Measurements from ENCODE around the gene DAB1.

The DAB1 gene

DNA sequence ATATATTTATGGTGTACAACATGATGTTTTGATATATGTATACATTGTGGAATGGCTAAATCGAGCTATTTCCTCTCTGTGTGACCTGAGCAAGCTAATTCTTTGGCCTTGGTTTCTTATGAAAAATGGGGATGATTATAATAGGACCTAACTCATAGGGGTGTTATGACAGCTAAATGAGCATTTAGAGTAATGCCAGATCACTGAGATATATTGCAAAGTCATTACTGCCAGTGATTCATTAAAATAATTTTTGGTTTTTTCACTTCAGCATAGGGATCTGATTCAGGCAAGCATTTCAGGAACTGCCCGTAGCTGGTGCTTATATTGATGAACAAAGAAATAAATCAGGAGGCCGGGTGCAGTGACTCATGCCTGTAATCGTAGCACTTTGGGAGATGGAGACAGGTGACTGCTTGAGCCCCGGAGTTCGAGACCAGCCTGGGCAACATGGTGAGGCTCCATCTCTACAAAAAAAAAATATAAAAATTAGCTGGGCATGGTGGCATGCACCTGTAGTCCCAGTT is 30.7 kb downstream of the DAB1 start:
- Histone ChIP-seq H3K9me3 (ENCODE audit: control insufficient read depth in 5 of 5, low read length in 5 of 5) (no peaks in the 10 kb centered on the region), H3K27ac (ENCODE audit: low read depth, low read length) (no peak overlapping the region), H3K4me3 (ENCODE audit: low read depth in 1 of 5, low read length in 5 of 5) (no peak overlapping the region), H3K36me3 (ENCODE audit: control insufficient read depth in 5 of 5, insufficient read depth in 5 of 5, low read length in 5 of 5) (no peaks in the 10 kb centered on the region), H3K27me3 (ENCODE audit: control insufficient read depth in 5 of 5, insufficient read depth in 4 of 5, low read length in 5 of 5) (no peaks in the 10 kb centered on the region), H3K4me1 (ENCODE audit: control insufficient read depth in 5 of 5, insufficient read depth in 5 of 5, low read length in 5 of 5) (no peaks in the 10 kb centered on the region), H3K9ac (ENCODE audit: low read length in 5 of 5) (no peak overlapping the region)

DNA sequence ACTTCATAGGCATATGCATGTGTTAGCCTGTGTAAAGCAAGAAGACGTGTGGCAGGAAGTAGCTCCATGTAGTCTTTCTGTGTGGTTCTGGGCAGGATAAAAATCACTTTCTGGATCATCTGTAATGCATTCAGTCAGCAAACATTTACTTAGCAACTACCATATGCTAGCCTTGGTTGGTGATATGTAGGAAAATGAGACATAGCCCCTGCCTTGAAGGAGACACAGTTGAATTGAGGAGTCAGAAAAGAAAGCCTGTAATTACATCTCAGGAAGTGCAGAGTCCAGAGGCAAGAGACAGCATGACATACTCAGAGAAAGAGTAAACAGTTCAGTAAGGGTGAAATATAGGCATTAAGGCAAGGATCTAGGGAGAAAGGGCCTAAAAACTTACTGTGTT is 38.5 kb downstream of the DAB1 start:
- H3K9ac ChIP-seq (ENCODE audit: low read length in 5 of 5) = no peak overlapping the region

DNA sequence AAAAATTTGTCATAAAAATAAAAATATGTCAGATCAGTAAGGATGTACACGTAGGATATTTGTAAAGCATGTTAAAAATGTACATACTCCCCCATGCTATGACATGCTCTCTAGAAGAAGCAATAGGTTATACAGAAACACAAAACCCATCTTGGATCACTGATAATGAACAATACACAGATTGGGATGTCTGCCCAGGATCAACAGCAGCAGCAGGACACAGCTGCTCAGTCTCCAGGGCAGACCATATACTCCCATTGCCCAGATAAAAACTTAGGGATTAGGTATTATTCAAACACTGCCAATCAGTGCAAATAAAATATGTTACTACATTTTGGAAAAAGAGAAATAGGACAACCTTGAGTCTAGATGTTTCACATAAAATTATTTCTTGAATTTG is 39.0 kb downstream of the DAB1 start:
- H3K36me3 ChIP-seq (ENCODE audit: control insufficient read depth in 5 of 5, insufficient read depth in 5 of 5, low read length in 5 of 5) = no peaks in the 10 kb centered on the region
- H3K4me3 ChIP-seq (ENCODE audit: low read depth in 1 of 5, low read length in 5 of 5) = no peak overlapping the region
- H3K9me3 ChIP-seq (ENCODE audit: control insufficient read depth in 5 of 5, low read length in 5 of 5) = no peaks in the 10 kb centered on the region
- no peaks in the 10 kb centered on the region for H3K4me1 ChIP-seq (ENCODE audit: control insufficient read depth in 5 of 5, insufficient read depth in 5 of 5, low read length in 5 of 5)
- no peaks in the 10 kb centered on the region for H3K27me3 ChIP-seq (ENCODE audit: control insufficient read depth in 5 of 5, insufficient read depth in 4 of 5, low read length in 5 of 5)
- H3K9ac ChIP-seq (ENCODE audit: low read length in 5 of 5) = no peak overlapping the region
- H3K27ac ChIP-seq (ENCODE audit: low read depth, low read length) = no peak overlapping the region

More for the DNA sequence above, 38.5 kb downstream of the DAB1 start:
- Histone ChIP-seq H3K27ac (ENCODE audit: low read depth, low read length) (no peak overlapping the region), H3K36me3 (ENCODE audit: control insufficient read depth in 5 of 5, insufficient read depth in 5 of 5, low read length in 5 of 5) (no peaks in the 10 kb centered on the region), H3K9me3 (ENCODE audit: control insufficient read depth in 5 of 5, low read length in 5 of 5) (no peaks in the 10 kb centered on the region), H3K4me3 (ENCODE audit: low read depth in 1 of 5, low read length in 5 of 5) (no peak overlapping the region), H3K4me1 (ENCODE audit: control insufficient read depth in 5 of 5, insufficient read depth in 5 of 5, low read length in 5 of 5) (no peaks in the 10 kb centered on the region), H3K27me3 (ENCODE audit: control insufficient read depth in 5 of 5, insufficient read depth in 4 of 5, low read length in 5 of 5) (no peaks in the 10 kb centered on the region)

- H3K4me1 ChIP-seq (ENCODE audit: control insufficient read depth in 5 of 5, insufficient read depth in 5 of 5, low read length in 5 of 5) = no peaks in the 10 kb centered on the region
- H3K27ac ChIP-seq (ENCODE audit: low read depth, low read length) = no peak overlapping the region
- no peaks in the 10 kb centered on the region for H3K27me3 ChIP-seq (ENCODE audit: control insufficient read depth in 5 of 5, insufficient read depth in 4 of 5, low read length in 5 of 5)
- H3K9me3 ChIP-seq (ENCODE audit: control insufficient read depth in 5 of 5, low read length in 5 of 5) = no peaks in the 10 kb centered on the region
- no peaks in the 10 kb centered on the region for H3K36me3 ChIP-seq (ENCODE audit: control insufficient read depth in 5 of 5, insufficient read depth in 5 of 5, low read length in 5 of 5)
- H3K4me3 ChIP-seq (ENCODE audit: low read depth in 1 of 5, low read length in 5 of 5) = no peak overlapping the region
- no peak overlapping the region for H3K9ac ChIP-seq (ENCODE audit: low read length in 5 of 5)
Observed at GRCh38 chr1:57384284-57384683, 39.6 kb downstream of the DAB1 start.

- Histone ChIP-seq H3K9me3 (ENCODE audit: control insufficient read depth in 5 of 5, low read length in 5 of 5) (no peaks in the 10 kb centered on the region), H3K4me1 (ENCODE audit: control insufficient read depth in 5 of 5, insufficient read depth in 5 of 5, low read length in 5 of 5) (no peaks in the 10 kb centered on the region), H3K27ac (ENCODE audit: low read depth, low read length) (no peak overlapping the region), H3K9ac (ENCODE audit: low read length in 5 of 5) (no peak overlapping the region), H3K36me3 (ENCODE audit: control insufficient read depth in 5 of 5, insufficient read depth in 5 of 5, low read length in 5 of 5) (no peaks in the 10 kb centered on the region), H3K4me3 (ENCODE audit: low read depth in 1 of 5, low read length in 5 of 5) (no peak overlapping the region), H3K27me3 (ENCODE audit: control insufficient read depth in 5 of 5, insufficient read depth in 4 of 5, low read length in 5 of 5) (no peaks in the 10 kb centered on the region)
Observed at GRCh38 chr1:57381871-57382270, 42.0 kb downstream of the DAB1 start.

DNA sequence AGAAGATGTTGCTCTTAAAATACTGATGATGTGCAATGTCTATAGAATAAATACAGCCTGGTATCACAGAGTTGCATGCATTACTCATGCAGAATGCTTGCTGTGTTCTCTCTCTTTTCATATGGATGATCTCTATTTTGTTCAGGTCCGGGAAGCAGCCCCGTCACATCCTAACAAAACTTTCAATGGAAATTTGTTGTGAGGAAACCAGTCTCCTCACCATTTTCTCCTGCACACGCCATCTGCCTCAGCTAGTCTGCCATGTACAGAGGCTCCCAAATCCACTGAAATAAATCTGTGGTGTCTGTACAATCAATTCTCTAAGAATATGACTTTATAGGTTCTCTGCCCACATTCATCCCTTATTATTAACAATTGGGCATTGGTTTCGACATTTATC is 42.4 kb downstream of the DAB1 start:
- Histone ChIP-seq H3K4me1 (ENCODE audit: control insufficient read depth in 5 of 5, insufficient read depth in 5 of 5, low read length in 5 of 5) (no peaks in the 10 kb centered on the region), H3K9ac (ENCODE audit: low read length in 5 of 5) (no peak overlapping the region), H3K36me3 (ENCODE audit: control insufficient read depth in 5 of 5, insufficient read depth in 5 of 5, low read length in 5 of 5) (no peaks in the 10 kb centered on the region), H3K27me3 (ENCODE audit: control insufficient read depth in 5 of 5, insufficient read depth in 4 of 5, low read length in 5 of 5) (no peaks in the 10 kb centered on the region), H3K9me3 (ENCODE audit: control insufficient read depth in 5 of 5, low read length in 5 of 5) (no peaks in the 10 kb centered on the region), H3K4me3 (ENCODE audit: low read depth in 1 of 5, low read length in 5 of 5) (no peak overlapping the region), H3K27ac (ENCODE audit: low read depth, low read length) (no peak overlapping the region)

DNA sequence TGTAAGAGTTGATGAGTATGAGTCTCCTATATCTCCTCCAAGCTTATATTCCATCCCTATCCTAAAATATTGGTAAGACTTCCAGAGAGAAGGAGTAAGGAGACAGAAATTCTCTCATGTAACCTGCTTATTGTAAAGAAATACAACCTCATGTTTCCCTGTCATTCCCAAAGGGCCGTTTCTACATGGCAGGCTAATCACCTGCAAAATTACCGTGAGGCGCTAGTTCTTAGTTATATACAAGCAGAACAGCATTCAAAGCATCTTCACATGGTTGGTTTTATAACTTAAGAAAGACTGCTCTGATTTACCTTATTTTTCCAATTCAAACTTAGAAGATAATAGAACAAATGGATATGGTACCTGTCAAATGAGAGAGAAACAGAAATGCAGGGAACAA is 42.9 kb downstream of the DAB1 start:
- no peak overlapping the region for H3K27ac ChIP-seq (ENCODE audit: low read depth, low read length)
- no peak overlapping the region for H3K9ac ChIP-seq (ENCODE audit: low read length in 5 of 5)
- H3K27me3 ChIP-seq (ENCODE audit: control insufficient read depth in 5 of 5, insufficient read depth in 4 of 5, low read length in 5 of 5) = no peaks in the 10 kb centered on the region
- no peak overlapping the region for H3K4me3 ChIP-seq (ENCODE audit: low read depth in 1 of 5, low read length in 5 of 5)
- no peaks in the 10 kb centered on the region for H3K36me3 ChIP-seq (ENCODE audit: control insufficient read depth in 5 of 5, insufficient read depth in 5 of 5, low read length in 5 of 5)
- no peaks in the 10 kb centered on the region for H3K4me1 ChIP-seq (ENCODE audit: control insufficient read depth in 5 of 5, insufficient read depth in 5 of 5, low read length in 5 of 5)
- H3K9me3 ChIP-seq (ENCODE audit: control insufficient read depth in 5 of 5, low read length in 5 of 5) = no peaks in the 10 kb centered on the region

GRCh38 chr1:57378534-57378933 is 45.3 kb downstream of the DAB1 start:
- Histone ChIP-seq H3K9ac (ENCODE audit: low read length in 5 of 5) (no peak overlapping the region), H3K36me3 (ENCODE audit: control insufficient read depth in 5 of 5, insufficient read depth in 5 of 5, low read length in 5 of 5) (no peaks in the 10 kb centered on the region), H3K4me3 (ENCODE audit: low read depth in 1 of 5, low read length in 5 of 5) (no peak overlapping the region), H3K27me3 (ENCODE audit: control insufficient read depth in 5 of 5, insufficient read depth in 4 of 5, low read length in 5 of 5) (no peaks in the 10 kb centered on the region), H3K27ac (ENCODE audit: low read depth, low read length) (no peak overlapping the region), H3K9me3 (ENCODE audit: control insufficient read depth in 5 of 5, low read length in 5 of 5) (no peaks in the 10 kb centered on the region), H3K4me1 (ENCODE audit: control insufficient read depth in 5 of 5, insufficient read depth in 5 of 5, low read length in 5 of 5) (no peaks in the 10 kb centered on the region)

- H3K9me3 ChIP-seq (ENCODE audit: control insufficient read depth in 5 of 5, low read length in 5 of 5) = no peaks in the 10 kb centered on the region
- H3K27ac ChIP-seq (ENCODE audit: low read depth, low read length) = no peak overlapping the region
- no peaks in the 10 kb centered on the region for H3K4me1 ChIP-seq (ENCODE audit: control insufficient read depth in 5 of 5, insufficient read depth in 5 of 5, low read length in 5 of 5)
- no peak overlapping the region for H3K4me3 ChIP-seq (ENCODE audit: low read depth in 1 of 5, low read length in 5 of 5)
- H3K27me3 ChIP-seq (ENCODE audit: control insufficient read depth in 5 of 5, insufficient read depth in 4 of 5, low read length in 5 of 5) = no peaks in the 10 kb centered on the region
- no peaks in the 10 kb centered on the region for H3K36me3 ChIP-seq (ENCODE audit: control insufficient read depth in 5 of 5, insufficient read depth in 5 of 5, low read length in 5 of 5)
- H3K9ac ChIP-seq (ENCODE audit: low read length in 5 of 5) = no peak overlapping the region
Observed at GRCh38 chr1:57377339-57378139, 46.3 kb downstream of the DAB1 start.

- Histone ChIP-seq H3K4me1 (ENCODE audit: control insufficient read depth in 5 of 5, insufficient read depth in 5 of 5, low read length in 5 of 5) (no peaks in the 10 kb centered on the region), H3K4me3 (ENCODE audit: low read depth in 1 of 5, low read length in 5 of 5) (no peak overlapping the region), H3K9ac (ENCODE audit: low read length in 5 of 5) (no peak overlapping the region), H3K36me3 (ENCODE audit: control insufficient read depth in 5 of 5, insufficient read depth in 5 of 5, low read length in 5 of 5) (no peaks in the 10 kb centered on the region), H3K27ac (ENCODE audit: low read depth, low read length) (no peak overlapping the region), H3K9me3 (ENCODE audit: control insufficient read depth in 5 of 5, low read length in 5 of 5) (no peaks in the 10 kb centered on the region), H3K27me3 (ENCODE audit: control insufficient read depth in 5 of 5, insufficient read depth in 4 of 5, low read length in 5 of 5) (no peaks in the 10 kb centered on the region)
Observed at GRCh38 chr1:57376041-57376440, 47.8 kb downstream of the DAB1 start.

All from subcutaneous abdominal adipose tissue (tissue), 5 donors.